ENCODE data around the gene MECP2. TPM values are rescaled to one million over a fixed set of nuclear protein-coding genes. Genes with fewer than 3 reads are reported as not detected.

The MECP2 gene
- total RNA-seq, 4 donors from 2014 or later: 57.7 to 79.4 (median 64.8) TPM

- intact Hi-C loops (cut with DNase I): no loop called here
- TF ChIP-seq POLR2A (IDR thresholded peaks at IDR 0.05; ENCODE audit: low read depth) (no peak), POLR2AphosphoS5 (IDR thresholded peaks at IDR 0.05) (no peak), CTCF (IDR thresholded peaks at IDR 0.05) (no peak), EP300 (IDR thresholded peaks at IDR 0.05) (no peak)
- no peaks in the 10 kb centered on the region for H3K9me3 ChIP-seq
- 84% methylated on average over 4 of the region's 8 CpGs for WGBS
- no peaks in the 10 kb centered on the region for H3K27me3 ChIP-seq
- H3K36me3 ChIP-seq: peaks cover 4 to 33% (median 22%) of the 10 kb centered on the region in 4 donors
- H3K27ac ChIP-seq (replicated peaks in 1 of 4): no peak overlapping the region
- H3K4me3 ChIP-seq: no peak overlapping the region
- no peak for DNase-seq (ENCODE audit: extremely low spot score)
- H3K4me1 ChIP-seq: peaks cover 3 to 32% (median 19%) of the 10 kb centered on the region in 4 donors
These were observed 72.3 kb downstream of the MECP2 start for GRCh38 chrX:154025230-154025629.

GRCh38 chrX:154024271-154024670 is 73.2 kb downstream of the MECP2 start:
- Histone ChIP-seq H3K27me3 (no peaks in the 10 kb centered on the region), H3K4me1 (peaks cover 3 to 34% (median 20%) of the 10 kb centered on the region in 4 donors), H3K9me3 (no peaks in the 10 kb centered on the region), H3K27ac (replicated peaks in 1 of 4) (no peak overlapping the region), H3K36me3 (peaks cover 0 to 24% (median 13%) of the 10 kb centered on the region in 4 donors), H3K4me3 (no peak overlapping the region)
- 72% methylated on average over 15 of the region's 15 CpGs for WGBS
- DNase-seq (ENCODE audit: extremely low spot score): no peak
- TF ChIP-seq EP300 (IDR thresholded peaks at IDR 0.05) (no peak), POLR2A (IDR thresholded peaks at IDR 0.05; ENCODE audit: low read depth) (no peak), POLR2AphosphoS5 (IDR thresholded peaks at IDR 0.05) (no peak)
- intact Hi-C loops (cut with DNase I): no loop called here

- H3K27ac ChIP-seq (replicated peaks in 1 of 4): peak overlapping the region in 1 of 4 donors; percentile 7
- DNase-seq (ENCODE audit: extremely low spot score): no peak
- peaks cover 7 to 36% (median 29%) of the 10 kb centered on the region in 4 donors for H3K4me1 ChIP-seq
- WGBS: 68% methylated on average over 8 of the region's 27 CpGs
- H3K4me3 ChIP-seq: no peak overlapping the region
- intact Hi-C loops (cut with DNase I): no loop called here
- H3K27me3 ChIP-seq: no peaks in the 10 kb centered on the region
- TF ChIP-seq CTCF (IDR thresholded peaks at IDR 0.05) (no peak), POLR2AphosphoS5 (IDR thresholded peaks at IDR 0.05) (no peak), POLR2A (IDR thresholded peaks at IDR 0.05; ENCODE audit: low read depth) (no peak), EP300 (IDR thresholded peaks at IDR 0.05) (no peak)
- no peaks in the 10 kb centered on the region for H3K9me3 ChIP-seq
- peaks cover 0 to 16% (median 6%) of the 10 kb centered on the region in 4 donors for H3K36me3 ChIP-seq
These were observed 74.1 kb downstream of the MECP2 start for GRCh38 chrX:154023276-154024000.

- TF ChIP-seq CTCF (IDR thresholded peaks at IDR 0.05): no peak
- TF ChIP-seq POLR2A (IDR thresholded peaks at IDR 0.05; ENCODE audit: low read depth): no peak
- H3K27ac ChIP-seq (replicated peaks in 1 of 4): no peak overlapping the region
- no peaks in the 10 kb centered on the region for H3K27me3 ChIP-seq
- peaks cover 9 to 40% (median 34%) of the 10 kb centered on the region in 4 donors for H3K4me1 ChIP-seq
- H3K9me3 ChIP-seq: no peaks in the 10 kb centered on the region
- intact Hi-C loops (cut with DNase I): no loop called here
- no peak for DNase-seq (ENCODE audit: extremely low spot score)
- peaks cover 0 to 18% (median 6%) of the 10 kb centered on the region in 4 donors for H3K36me3 ChIP-seq
- no peak overlapping the region for H3K4me3 ChIP-seq
- WGBS: 76% methylated on average over 5 of the region's 5 CpGs
These were observed 75.4 kb downstream of the MECP2 start for GRCh38 chrX:154022108-154022507.

- Histone ChIP-seq H3K27me3 (no peaks in the 10 kb centered on the region), H3K27ac (replicated peaks in 1 of 4) (peak overlapping the region; percentile 84 to 90 (median 86)), H3K9me3 (no peaks in the 10 kb centered on the region), H3K36me3 (peaks cover 0 to 20% (median 13%) of the 10 kb centered on the region in 4 donors), H3K4me3 (no peak overlapping the region), H3K4me1 (peaks cover 9 to 40% (median 34%) of the 10 kb centered on the region in 4 donors)
- intact Hi-C loops (cut with DNase I): no loop called here
- no peak for TF ChIP-seq POLR2AphosphoS5 (IDR thresholded peaks at IDR 0.05)
- no peak for TF ChIP-seq POLR2A (IDR thresholded peaks at IDR 0.05; ENCODE audit: low read depth)
- TF ChIP-seq CTCF (IDR thresholded peaks at IDR 0.05): no peak
- no peak for TF ChIP-seq EP300 (IDR thresholded peaks at IDR 0.05)
- no peak for DNase-seq (ENCODE audit: extremely low spot score)
- WGBS: 77% methylated on average over 11 of the region's 11 CpGs
These were observed 76.3 kb downstream of the MECP2 start for GRCh38 chrX:154021131-154021611.

Measured in esophagus muscularis mucosa (tissue), 4 donors.